ENCODE results near the gene SMIM23. TPM values are rescaled to one million over a fixed set of nuclear protein-coding genes. Genes with fewer than 3 reads are reported as not detected.

SMIM23 gene
- total RNA-seq, 4 donors from 2014 or later, result not detected

DNA sequence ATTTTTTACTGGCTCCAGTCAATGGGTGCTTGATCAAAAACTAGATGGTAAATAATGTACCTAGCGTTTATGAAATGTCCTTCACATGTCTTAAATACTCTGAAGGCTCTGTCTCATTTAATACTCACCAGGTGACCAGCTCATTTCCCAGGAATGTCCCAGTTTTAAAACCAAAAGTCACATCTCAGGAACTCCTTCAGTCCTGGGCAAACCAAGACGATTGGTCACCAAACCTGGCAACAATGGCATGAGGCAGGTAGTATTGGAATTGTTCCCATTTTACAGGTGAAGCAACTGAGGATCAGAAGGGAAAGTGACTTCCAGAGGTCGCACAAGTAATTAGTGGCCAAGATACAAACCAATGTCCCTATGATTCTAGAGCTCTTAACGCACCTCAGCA is 27.7 kb downstream of the SMIM23 start:
- ATAC-seq (ENCODE audit: low FRiP score), result no peak
- no peak for DNase-seq (ENCODE audit: low spot score)
- TF ChIP-seq, protein P1, sequence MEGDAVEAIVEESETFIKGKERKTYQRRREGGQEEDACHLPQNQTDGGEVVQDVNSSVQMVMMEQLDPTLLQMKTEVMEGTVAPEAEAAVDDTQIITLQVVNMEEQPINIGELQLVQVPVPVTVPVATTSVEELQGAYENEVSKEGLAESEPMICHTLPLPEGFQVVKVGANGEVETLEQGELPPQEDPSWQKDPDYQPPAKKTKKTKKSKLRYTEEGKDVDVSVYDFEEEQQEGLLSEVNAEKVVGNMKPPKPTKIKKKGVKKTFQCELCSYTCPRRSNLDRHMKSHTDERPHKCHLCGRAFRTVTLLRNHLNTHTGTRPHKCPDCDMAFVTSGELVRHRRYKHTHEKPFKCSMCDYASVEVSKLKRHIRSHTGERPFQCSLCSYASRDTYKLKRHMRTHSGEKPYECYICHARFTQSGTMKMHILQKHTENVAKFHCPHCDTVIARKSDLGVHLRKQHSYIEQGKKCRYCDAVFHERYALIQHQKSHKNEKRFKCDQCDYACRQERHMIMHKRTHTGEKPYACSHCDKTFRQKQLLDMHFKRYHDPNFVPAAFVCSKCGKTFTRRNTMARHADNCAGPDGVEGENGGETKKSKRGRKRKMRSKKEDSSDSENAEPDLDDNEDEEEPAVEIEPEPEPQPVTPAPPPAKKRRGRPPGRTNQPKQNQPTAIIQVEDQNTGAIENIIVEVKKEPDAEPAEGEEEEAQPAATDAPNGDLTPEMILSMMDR (IDR thresholded peaks at IDR 0.05), result no peak

DNA sequence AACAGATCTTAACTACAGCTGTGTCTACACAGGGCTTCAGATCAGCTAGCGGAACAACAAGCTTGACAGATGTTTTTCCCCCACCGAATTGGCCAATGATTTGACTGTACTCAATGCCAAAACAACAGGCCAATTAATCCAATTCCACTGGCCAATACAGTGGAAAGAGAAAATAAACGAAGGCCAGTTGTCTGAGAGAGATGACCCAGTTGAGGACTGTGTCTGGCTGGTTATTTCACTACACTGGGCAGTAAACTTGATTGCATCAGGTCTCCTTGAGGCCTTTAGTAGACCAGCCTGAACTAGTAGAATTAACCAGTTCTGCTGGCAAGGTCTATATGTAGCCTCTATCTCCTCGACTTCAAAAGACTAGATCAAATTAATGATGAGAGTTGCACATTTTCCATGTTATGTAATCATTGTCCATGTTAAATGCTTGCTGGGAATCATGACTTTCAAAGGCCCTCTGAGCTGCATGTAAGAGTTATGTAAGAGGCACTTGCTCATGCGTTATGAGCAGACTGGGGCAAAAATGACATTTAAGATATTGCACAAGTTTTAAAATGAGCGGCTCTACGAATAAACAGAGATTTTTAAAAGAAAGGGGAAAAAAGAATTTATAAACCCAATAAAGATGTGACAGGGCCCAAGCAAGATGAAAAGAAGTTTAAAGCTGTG is 28.3 kb downstream of the SMIM23 start:
- TF ChIP-seq, protein P1 (IDR thresholded peaks at IDR 0.05), result no peak
- DNase-seq (ENCODE audit: low spot score) (no peak), ATAC-seq (ENCODE audit: low FRiP score) (no peak)

GRCh38 chr5:171816666-171817065 is 31.0 kb downstream of the SMIM23 start:
- DNase-seq (ENCODE audit: low spot score), result no peak
- TF ChIP-seq, protein P1 (IDR thresholded peaks at IDR 0.05), result no peak
- ATAC-seq (ENCODE audit: low FRiP score), result no peak

DNA sequence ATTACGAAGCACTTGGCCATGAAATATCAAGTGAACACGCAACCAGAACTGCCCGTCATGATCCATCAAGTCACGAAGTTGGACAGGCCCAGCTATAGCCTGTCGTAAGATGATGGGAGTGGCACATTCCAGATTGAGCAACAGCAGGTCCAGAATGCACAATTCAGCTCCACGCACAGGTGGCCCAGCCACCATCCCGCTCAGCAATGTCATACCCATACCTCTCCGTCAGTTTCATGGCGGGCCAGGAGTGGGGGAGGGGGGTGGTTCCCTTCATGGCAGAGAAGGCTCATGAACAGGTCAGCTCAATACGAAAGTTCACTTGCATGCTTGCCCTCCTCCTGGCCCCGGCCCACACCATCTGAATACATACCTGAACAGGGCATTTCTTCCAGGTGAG is 34.9 kb downstream of the SMIM23 start:
- ATAC-seq (ENCODE audit: low FRiP score), result no peak
- DNase-seq (ENCODE audit: low spot score), result no peak
- TF ChIP-seq, protein P1 (IDR thresholded peaks at IDR 0.05), result no peak

DNA sequence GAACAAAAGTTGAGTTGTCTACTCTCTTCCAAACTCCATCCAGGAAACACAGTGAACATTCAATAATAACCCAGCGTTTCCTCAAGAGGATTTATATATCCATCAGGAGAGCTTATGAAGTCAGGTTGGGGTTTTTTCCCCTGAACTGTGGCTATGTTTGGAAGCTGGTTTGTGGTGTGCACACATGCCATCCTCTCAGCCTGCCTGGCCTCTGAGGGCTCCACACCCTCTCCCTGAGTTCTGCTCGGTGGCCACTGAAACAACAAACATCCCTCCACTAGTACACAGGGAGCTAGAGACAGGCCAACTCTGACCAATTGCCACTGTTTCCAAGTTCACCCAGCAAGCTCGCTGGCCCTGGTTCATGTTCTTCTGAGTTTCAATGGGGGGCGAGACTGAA is 35.7 kb downstream of the SMIM23 start:
- no peak for DNase-seq (ENCODE audit: low spot score)
- no peak for ATAC-seq (ENCODE audit: low FRiP score)
- TF ChIP-seq, protein P1 (IDR thresholded peaks at IDR 0.05), result no peak

- DNase-seq (ENCODE audit: low spot score), result no peak
- no peak for ATAC-seq (ENCODE audit: low FRiP score)
- TF ChIP-seq, protein P1 (IDR thresholded peaks at IDR 0.05), result no peak
Observed at GRCh38 chr5:171823269-171823668, 37.7 kb downstream of the SMIM23 start.

DNA sequence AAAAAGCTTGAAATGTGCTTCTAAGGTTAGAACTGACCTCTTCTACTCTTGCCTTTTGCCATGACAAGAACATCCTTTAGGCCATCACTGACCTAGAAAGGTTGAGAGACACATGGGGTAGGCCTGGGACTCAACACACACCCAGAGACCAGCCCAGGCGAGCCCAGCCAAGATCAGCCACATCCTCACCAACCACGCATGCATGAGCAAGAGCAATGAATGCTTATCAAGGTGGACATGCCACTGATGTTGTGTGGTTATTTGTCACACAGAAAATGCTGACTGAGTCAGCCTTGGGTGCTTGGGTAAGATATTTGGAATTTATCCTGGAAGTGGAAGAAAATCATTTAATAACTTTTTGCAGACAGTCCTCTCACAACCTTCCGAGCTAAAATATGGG is 39.4 kb downstream of the SMIM23 start:
- no peak for ATAC-seq (ENCODE audit: low FRiP score)
- TF ChIP-seq, protein P1 (IDR thresholded peaks at IDR 0.05), result no peak
- no peak for DNase-seq (ENCODE audit: low spot score)

All from omental fat pad (tissue), 4 donors.